Stimulated activated CD8-positive, alpha-beta memory T cell treated with anti-CD3 and anti-CD28 coated beads, Interleukin-15, amount 100 ng/mL, for 4 hours (primary cell): Measurements from ENCODE around the gene CAPZB.

Experiments
- DNase-seq, 2 donors: peaks; one replicate each; pipeline ENCODE4 v3.0.0-alpha.2; 2020; ENCODE audit warnings: low read depth in 2 of 2

Gene CAPZB

DNA sequence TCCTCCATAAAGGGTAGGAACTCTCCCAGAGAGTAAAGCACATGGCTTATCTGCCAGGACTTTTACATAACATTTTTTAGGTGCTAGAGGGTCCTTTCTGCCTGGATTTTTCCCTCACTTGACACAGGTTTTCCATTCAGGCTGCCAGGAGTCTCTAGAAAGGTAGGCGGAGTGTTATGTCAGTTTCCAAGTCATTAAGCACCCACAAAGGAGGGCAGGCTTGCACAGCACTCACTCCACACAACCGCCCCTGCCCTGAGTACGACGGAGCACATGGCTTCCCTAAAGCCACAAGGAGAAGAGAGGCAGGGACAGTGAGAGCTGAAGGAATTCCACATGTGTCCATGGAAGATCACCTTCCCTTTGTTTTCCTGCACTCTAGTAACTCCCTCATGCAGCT, 55.7 kb downstream of the CAPZB start:
- DNase-seq: no peak

DNA sequence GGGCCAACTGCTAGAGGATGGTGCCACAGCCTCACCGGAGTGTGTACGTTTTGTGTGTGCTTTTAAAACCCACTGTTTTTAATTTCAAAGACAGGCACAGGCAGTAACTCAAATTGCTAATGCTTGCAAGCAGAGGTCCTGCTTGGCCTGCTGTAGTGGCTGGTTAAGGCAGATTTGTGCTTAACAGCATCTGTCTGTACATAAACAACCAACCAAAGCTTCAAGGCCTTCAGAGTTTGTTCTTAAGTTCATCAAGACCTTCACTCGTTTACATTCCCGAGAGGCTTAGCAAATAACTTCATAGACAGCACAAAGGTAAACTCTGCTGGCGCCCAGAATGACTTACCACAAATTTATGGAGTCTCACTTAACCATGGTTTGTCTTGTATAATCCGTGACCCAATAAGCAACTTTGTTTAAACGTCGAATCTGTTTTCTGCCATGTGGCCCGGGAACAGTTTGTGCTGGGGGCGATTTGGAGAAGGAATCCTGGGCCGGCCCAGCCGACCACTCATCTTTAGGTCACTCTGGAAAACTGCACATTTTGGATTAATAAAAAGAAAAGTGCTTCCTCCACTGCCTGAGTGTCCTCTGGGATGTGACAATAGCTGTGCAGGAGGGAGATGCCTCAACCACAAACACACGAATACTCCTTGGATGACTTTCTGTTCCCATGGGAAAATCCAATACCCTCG, 58.1 kb downstream of the CAPZB start:
- DNase-seq: no peak

DNA sequence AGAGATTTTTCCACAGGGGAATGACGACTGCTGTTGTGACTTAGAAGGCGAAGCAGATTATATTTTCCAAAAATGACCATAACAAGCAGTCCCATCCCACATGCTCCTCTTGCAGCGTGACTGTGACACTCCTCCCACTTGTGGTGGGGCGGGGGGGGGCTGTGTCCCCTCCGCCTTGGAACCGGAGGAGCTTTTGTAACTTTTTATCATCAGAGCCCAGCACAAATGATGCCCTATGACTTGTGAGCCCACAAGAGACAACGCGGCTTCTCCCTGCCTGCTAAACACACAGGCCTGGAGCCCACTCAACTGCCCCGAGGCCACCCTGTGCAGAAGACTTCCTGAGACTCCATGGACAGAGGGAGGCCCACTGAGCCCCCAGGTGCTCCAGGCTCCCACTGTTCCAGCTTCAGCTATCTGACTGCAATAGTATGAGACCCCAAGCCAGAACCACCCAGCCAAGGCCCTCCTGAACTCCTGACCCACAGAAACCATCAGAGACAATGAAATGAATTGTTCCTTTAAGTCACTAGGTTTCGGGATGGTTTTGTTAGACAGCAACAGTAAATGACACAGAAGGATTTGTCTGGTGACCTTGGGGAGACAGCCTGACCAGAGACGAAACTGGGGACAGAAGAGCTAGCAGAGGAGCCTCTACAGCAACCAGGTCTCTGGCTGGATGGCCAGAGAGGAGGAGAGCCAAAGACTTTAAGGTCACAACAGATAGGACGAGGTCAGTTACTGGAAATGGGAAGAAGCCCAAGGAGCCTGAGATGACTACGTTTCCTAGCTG, 58.8 kb downstream of the CAPZB start:
- no peak for DNase-seq

DNA sequence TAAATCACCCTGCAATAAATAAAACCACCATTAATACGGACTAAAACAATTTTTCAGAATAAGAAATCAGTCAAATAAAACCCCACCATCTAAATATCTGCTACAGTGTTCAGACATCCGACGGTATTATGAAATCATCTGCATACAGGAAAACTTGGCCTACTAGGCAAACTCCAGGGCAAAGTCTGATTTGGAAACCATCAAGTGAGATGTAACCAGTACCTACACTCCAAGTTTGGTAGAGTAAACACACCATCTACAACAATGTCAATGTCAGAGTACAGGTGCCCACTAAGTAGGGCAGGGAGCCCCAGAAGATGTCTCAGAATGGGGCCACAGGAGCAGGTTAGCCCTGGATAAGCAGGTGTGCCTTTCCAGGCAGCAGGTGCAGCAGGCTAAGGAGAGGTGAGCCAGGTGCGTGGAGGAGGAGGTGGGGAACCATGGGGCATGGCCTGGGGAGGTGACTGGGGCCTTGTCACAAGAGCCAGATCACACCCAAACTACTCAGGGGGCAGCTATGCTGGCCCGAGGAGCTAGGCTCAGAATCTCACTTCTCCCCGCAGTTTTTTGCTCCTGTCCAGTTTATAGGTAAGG, 59.6 kb downstream of the CAPZB start:
- no peak for DNase-seq

DNA sequence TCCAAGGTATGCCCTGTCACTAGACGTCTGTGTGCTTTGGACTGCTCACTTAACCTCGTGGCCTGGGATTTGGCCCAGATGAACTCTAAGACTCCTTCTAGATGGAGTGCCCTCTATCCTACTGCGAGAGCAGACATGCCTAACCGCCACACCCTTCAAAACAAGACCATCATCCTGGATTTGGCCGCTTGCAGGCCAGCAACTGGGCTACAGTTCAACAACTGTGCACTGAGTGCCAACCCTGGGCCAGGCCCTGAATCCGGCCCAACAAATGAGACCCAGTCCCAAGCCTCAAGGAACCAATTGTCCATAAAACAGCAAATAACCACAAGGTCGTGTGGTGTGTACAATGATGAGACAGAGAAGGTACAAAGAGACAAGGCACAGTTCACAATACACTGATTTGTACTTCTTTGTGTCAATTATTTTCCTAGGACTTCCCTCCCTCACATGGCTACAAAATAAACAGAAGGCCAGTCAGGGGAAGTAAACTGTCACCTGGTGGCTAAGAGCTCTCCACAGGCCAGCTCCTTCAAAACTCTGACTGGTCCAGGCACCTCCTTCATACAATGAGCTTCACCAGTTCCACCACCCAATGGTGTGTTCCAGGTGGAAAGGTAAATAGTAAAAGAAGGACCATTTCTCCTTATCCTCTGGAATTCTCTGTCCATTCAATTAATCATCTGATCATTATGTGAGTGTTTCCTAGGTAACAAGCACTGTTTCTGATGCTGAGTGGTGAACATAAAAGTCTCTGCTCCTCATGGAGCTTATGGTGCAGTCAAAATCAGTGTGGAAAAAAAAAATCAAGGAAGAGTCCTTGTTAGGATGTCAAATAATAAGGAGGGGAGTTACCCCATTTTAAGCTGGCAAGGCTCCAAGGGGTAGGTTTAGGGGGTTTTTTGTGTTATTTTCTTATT, 60.4 kb downstream of the CAPZB start:
- no peak for DNase-seq

DNA sequence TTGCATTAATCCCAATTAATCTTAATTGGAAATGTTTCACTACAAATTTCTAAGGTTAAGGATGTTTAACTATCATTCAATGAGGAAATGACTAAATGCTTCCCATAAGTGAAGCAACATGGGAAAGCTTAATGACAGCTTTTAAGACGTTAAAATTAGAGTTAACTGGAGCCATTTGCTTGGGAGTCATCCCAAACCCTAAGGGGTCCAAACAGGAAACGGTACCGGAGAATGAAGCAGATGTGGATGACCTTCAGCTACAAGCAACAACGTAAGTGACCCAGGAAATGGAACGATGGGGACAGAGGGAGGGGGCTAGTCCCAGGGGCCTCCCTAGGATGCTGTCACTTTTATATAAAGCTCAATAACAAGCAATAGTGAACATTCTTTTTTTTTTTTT, 62.2 kb downstream of the CAPZB start:
- no peak for DNase-seq

DNA sequence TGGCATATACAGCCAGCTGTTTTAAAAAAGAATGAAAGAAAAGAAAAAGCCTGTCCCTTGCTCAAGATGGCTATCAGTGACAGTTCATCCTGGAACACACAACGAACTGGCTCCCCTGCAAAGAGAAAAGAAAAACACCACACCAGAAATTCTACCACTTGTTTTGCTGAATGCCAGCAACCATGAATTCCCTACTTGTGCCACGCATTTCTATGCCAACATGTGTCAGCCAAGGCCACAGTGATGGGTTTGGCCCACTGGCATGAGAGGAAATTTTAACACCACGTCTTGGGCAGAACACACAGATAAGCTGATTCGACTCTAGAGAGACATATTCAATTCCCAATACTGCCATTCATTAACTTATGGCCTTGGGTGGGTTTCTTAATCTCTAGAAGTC, 64.0 kb downstream of the CAPZB start:
- DNase-seq: no peak

DNA sequence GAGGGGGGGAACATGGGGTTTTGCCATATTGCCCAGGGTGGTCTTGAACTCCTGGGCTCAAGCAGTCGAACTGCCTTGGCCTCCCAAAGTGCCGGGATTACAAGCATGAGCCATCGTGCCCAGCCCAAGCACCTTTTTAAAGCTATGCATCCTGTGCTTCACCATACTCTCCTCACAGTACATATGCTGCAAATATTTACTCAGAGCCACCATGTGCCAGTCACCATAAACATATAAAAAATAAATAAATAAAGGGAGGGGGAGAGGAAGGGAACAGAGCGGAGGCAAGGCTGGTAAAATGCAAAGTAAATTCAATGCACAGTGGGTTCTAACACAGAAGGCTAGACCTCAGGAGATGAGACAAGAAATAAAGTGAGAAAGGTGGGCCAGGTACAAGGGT, 64.7 kb downstream of the CAPZB start:
- no peak for DNase-seq

DNA sequence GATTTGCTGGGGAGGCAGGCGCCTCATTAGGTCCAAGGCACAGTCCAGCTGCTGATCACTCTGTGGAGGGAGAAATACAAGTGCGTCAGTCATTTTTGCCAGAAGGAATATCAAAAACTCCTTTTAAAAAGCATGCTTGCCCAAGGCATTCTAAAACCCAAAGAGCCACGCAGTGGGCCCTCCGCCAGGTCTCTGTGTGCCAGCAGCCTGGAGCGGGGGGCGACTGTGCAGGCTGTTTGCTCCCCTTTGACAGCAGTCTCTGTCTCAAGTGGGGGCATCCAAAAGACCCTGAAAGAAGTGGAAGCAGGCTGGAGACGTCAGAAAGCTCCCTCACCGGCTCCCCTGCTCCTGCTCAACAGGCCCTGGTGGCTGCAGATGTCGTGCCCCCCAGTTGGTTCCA, 65.6 kb downstream of the CAPZB start:
- DNase-seq: no peak

DNA sequence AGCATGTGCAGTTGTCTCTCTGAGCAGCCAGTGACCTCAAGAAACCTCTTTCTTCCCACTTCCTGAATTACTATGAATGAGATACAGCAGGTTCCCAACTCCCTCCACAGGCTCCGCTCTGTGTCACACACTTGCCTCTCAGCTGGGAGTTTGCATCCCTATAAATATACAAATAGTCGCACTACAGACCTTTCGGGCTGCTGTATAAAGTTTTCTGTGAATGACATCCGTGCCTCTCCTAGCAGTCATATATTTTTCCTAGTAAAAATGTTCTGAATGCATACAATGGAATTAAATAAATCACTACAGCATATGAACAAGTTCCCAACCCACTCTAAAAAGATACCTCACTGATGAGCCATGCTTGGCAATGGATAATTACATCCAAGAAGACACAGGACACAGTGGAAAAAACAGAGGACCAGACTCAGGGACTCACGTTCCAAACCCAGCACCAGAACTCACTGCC, 66.8 kb downstream of the CAPZB start:
- DNase-seq: no peak

DNA sequence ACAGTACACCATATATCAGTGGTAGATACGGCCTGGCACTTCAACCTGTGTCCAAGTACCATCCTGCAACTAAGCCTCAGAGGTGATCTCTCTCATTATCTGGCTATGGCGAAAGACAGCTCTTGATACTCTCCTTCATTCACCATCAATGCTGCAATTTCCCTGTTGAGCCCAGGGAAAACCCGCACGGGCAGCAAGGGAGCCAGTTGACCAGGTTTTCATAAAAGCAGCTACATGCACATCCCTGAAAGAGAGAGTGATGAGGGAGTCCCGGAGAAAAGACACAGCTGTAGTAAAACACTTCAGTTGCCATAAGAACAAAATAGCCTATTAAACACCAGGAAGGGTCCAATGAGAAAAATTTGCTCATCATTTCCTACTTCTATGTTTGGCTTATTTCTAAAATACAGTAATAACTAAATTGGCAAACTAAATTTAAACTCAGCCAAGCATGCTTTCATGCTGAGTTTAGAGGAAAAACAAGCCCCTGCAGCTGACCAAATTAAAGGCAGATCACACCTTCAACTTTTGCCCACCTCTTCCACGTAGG, 68.3 kb downstream of the CAPZB start:
- no peak for DNase-seq

DNA sequence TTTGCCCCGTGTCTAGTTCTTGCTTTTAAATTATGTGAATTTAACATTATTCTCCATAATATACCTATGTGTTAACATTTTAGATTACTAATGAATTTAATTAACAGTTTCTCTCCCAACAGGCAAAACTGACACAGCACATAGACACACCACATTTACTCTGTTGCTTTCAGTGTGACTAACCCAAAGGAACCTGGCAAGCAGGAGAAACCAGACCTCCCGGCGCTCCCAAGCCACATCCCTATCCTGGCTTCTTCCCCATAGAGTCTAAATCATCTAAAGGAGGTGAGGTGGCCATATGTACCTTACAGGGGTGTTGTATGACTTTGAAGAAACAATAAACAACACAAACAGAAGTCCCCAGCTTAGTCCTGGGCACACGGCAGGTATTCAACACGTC, 69.2 kb downstream of the CAPZB start:
- DNase-seq: no peak

DNA sequence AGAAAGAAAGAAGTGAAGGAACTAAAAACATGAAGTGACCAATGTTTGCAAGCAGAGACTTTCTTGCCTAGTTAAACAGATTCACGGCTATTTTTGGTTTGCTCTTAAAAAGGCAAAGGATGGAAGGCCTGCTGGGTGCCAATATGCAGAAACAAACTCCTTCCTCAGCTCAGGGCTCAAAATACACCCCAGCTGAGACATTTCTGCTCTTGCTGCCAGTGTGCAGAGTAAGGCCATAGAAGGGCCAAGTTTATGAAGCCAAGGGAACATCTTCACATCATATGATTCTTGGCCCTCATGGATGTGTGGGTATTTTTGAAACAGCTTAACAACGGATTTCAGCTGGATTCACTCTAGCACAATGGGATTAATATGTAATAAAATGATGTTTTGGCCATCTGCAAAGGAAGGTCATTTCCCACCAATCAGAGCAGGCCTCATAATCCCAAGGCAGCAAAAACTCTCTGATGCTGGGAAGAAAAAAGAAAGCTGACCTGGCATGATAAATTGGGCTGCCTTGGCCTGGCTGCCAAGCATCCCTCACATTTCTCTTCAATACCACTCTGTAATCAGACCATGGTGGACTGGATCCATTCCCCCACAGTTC, 70.7 kb downstream of the CAPZB start:
- no peak for DNase-seq

DNA sequence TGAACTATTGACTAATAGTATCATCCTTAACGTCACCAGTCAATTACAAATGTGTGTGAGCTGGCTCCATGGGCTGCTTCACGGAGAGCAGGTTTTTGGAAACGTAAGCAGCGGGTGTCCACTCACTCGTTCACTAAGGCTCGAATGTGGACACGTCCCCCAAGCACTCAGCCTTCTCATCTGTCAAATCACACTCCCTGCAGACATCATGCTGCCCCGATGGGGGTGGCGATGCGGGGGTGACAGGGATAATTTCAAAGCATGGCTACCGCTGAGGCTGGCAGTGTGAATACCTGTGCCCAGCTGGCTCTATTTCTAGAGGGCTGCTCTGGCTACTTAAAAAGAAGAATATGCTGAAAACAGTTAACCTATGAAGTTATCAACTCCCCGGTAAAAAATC, 71.3 kb downstream of the CAPZB start:
- DNase-seq: no peak

DNA sequence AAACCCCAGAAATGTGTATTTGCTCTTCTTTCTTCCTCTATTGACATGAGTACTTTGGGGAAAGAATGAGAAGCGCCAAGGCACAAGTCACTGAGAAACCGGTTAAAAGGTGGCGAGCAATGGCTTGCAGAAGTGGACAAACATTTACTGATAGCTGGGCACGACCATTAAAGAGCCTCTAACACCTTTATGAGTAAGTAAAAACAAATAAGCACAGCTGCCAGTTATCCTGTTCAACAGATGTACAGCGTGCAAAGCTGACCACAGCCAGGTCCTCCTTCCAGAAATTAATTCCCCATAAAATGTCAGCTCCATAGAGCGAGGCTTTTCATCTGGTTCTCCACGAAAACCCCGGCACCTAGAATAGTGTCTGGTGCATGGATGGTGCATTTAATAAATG, 72.7 kb downstream of the CAPZB start:
- DNase-seq: no peak

DNA sequence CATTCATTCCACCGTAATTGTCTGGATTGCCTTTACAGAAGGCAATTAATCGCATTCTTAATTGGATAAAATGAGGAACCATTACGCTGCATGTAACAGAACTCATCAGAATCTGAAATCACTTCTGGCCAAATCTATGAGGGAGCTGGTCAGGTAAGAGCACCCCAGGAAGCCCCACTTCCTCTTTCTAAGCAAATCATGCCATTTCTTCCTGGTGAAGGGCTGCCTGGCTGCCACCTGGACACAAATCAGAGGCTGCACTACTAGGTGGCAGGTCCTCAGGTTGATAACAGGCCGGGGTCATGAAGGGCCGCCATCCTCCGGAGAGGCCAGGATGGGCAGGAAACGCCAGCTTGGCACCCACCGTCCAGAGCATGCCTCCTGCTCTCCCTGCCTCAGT, 73.7 kb downstream of the CAPZB start:
- DNase-seq: no peak

DNA sequence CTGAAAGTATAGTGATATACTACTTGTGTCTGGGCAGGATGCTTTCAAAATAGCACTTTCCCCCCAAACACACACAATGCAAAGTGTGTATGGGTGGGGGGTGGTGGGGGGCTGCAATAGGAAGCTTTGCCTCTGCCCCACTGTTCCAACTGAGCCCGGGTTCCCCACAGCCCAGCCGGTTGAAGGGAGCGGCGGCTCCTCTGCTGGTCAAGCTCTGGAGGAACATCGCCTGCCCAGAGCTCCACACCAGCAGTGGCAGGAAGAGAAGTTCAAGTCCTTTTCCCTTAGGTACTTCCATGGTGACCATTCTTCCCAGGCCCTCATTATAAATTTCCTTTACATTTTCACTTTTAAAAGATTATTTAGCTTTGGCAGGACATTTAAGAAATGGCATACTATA, 74.9 kb downstream of the CAPZB start:
- no peak for DNase-seq

DNA sequence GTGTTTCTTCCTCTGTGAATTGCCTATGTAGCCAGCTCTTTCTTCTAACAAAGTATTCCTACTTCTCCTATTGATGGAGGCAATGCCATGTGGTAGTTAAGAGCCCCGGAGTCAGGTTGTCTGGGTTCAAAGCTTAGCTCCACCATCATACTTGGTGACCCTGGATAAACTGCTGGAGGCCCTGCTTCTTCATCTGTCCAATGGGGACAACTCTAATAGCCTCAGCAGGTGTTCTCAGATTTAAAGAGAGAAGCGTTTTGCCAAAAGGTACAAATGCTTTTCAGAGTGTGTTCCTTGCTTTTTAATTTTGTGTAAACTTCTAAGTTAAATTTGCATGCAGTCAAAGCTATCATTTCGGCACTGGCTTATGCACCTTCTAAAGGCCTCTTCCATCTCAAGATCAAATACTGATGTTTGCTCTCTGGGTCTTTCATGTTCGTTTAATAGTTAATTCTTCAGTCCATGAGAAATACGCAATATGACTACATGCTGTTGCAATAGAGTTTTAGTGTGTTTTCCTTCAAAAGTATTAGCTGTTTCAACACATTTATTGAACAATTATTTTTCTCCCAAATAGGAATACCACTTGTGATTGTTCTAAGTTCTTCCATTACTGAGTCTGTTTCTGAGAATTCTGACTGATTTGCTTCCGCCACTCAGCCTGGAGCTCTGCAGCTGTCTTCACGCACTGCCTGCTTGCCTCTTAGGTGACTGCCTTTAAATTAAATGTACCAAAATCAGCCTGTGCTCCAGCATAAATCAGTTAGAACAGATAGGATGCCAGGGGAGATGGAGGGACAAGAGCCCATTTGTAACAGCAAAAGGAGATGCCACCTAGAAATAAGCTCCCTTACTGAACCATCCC, 75.6 kb downstream of the CAPZB start:
- no peak for DNase-seq

DNA sequence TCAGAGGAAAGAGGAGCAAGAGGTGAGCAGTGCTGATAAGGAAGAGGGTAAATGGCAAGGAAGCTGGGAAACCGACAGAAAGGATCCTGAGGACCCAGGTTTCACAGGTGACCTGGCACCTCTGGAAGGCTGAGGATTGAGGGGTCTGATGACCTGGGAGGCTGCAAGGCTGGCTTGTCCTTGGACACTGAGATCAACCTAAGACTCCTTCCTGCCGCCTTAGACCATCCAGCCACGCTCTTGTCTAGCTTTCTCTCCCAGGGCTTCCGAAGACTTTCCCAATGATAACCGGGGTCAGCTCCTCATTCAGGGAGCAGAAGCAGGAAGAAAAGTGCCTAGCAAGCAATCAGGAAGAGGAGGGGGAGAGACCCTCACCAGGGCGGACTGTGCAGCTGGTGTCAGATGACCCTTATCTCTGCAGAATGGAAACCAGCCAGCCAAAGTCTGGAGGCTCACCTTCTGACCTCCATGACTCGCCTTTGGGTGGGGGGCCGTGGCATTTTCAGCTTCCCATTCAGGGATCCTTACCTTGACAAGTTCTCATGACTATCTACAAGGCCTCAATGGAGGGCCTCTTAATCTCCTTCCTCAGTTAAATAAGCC, 77.7 kb downstream of the CAPZB start:
- DNase-seq: no peak

DNA sequence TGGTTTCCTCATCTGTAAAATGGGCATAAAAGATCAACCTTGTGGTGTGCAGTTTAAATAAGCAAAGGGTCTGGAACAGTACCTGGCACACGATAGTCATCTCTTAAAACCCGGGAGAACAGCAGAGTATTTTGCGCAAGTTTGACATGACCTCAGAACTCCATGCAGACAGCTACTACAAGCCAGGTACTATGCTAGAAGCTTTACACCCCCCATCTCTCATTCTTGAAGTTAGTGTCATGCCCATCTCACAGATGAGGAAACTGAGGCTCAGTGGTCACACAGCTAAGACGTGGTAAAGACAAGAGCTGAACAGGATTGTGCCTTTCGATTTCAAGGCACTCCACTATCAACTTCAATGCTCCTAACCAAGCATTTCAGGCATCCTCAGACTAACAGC, 78.7 kb downstream of the CAPZB start:
- DNase-seq: no peak
